Thymus (tissue), 11 donors: ENCODE results near the gene ZFP3. TPM values are rescaled to one million over a fixed set of nuclear protein-coding genes. Genes with fewer than 3 reads are reported as not detected.
"Not testable (repeated sequence)": the region's sequence is repeated elsewhere in the genome, so short reads cannot be mapped to it uniquely, and the experiment has no call there.

ENCODE experiments used
- DNase-seq, 9 donors: peaks; one replicate each; pipeline ENCODE4 v3.0.0-alpha.2; 2013; ENCODE audit warnings: low spot score in 9 of 9, low read depth in 6 of 9, missing footprints in 1 of 9
- H3K27ac ChIP-seq, 2 donors: one replicate each; pipeline ENCODE4 v1.5.1; 2013; ENCODE audit warnings: control low read depth in 1 of 2, low read depth in 1 of 2, low read length in 1 of 2, mild to moderate bottlenecking in 1 of 2, moderate library complexity in 1 of 2
- H3K27me3 ChIP-seq, 2 donors: one replicate each; pipeline ENCODE4 v1.5.1; 2013; ENCODE audit warnings: low read length in 1 of 2; ENCODE audit not compliant: control insufficient read depth in 2 of 2, insufficient read depth in 1 of 2
- H3K36me3 ChIP-seq, 2 donors: one replicate each; pipeline ENCODE4 v1.5.1; 2013; ENCODE audit warnings: low read length in 1 of 2, mild to moderate bottlenecking in 1 of 2, moderate library complexity in 1 of 2; ENCODE audit not compliant: control insufficient read depth in 2 of 2, insufficient read depth in 2 of 2
- H3K4me1 ChIP-seq, 2 donors: one replicate each; pipeline ENCODE4 v1.5.1; 2013; ENCODE audit warnings: low read length in 2 of 2; ENCODE audit not compliant: control insufficient read depth in 2 of 2, insufficient read depth in 2 of 2
- H3K4me3 ChIP-seq, 2 donors: one replicate each; pipeline ENCODE4 v1.5.1; 2013; ENCODE audit warnings: low read length in 2 of 2, control low read depth in 1 of 2, mild to moderate bottlenecking in 1 of 2
- H3K9me3 ChIP-seq, 2 donors: one replicate each; pipeline ENCODE4 v1.5.1; 2013; ENCODE audit warnings: low read length in 1 of 2, mild to moderate bottlenecking in 1 of 2; ENCODE audit not compliant: control insufficient read depth in 2 of 2, insufficient read depth in 1 of 2
- WGBS: extraction: QIAGEN DNeasy Blood & Tissue Kit; methylation state at CpG from one replicate; pipeline ENCODE4 v1.1.7; 2013; 5-methylcytosine and 5-hydroxymethylcytosine counted together
- polyA plus RNA-seq: library from polyadenylated mRNA; stranded (reverse); fragments of 200-250 nt; gene quantifications from one replicate; pipeline ENCODE4 v1.2.3, GENCODE V29; 2013
- total RNA-seq: library from RNA; stranded (reverse); fragments of 120-200 nt; gene quantifications from one replicate; pipeline ENCODE4 v1.2.4, GENCODE V29; 2013
- donor health status: healthy.

Gene ZFP3
- total and polyA plus RNA-seq, 2 donors, result 3.3 to 4.6 TPM

DNA sequence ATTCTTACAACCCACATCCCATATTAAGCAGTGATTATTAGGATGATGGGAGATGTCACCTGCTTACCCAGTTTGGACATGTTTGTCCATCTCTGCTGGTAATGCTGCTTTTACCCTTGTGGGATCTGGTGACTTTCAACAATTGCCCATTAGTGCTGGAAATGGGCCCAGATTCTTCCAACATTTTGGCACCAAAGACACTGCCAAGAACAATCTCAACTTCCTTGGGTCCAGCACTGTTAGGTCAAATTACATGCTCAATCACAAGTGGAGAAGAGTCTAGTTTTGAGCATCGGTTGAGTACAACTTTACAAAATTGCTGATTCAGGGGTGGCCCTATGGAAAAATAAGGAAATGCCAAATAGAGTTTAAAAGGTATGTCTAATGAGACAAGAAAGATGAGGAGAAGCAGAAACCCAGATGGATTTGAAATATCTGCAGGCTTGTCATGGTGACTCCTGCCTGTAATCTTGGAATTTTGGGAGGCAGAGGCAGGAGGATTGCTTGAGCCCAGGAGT is 13.0 kb upstream of the ZFP3 start:
- H3K4me3 ChIP-seq, result no peak overlapping the region
- no peak overlapping the region for H3K27ac ChIP-seq
- DNase-seq, result no peak
- 81% methylated on average over 1 of the region's 1 CpG for WGBS
- H3K36me3 ChIP-seq, result no peaks in the 10 kb centered on the region
- H3K9me3 ChIP-seq, result no peaks in the 10 kb centered on the region
- no peaks in the 10 kb centered on the region for H3K4me1 ChIP-seq
- H3K27me3 ChIP-seq, result peaks cover 0 to 2% of the 10 kb centered on the region in 2 donors

DNA sequence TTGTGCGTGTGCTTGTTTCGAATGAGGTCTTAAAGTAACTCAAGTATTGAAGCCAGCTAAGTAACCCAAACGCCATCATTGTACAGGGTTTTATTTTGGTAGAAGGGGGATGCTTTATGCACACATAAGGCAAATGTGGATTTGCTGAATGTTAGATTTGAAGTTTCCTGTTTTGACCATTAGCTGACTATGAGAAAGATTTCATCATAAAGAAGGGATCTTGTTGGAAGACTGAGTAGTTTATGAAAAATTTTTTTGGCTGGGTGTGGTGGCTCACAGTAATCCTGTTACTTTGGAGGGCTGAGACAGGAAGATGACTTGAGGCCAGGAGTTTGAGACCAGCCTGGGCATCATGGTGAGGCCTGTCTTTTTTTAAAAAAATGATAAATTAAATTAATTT is 10.0 kb upstream of the ZFP3 start:
- H3K36me3 ChIP-seq, result no peaks in the 10 kb centered on the region
- no peaks in the 10 kb centered on the region for H3K27me3 ChIP-seq
- H3K27ac ChIP-seq, result no peak overlapping the region
- H3K4me3 ChIP-seq, result no peak overlapping the region
- no peaks in the 10 kb centered on the region for H3K9me3 ChIP-seq
- 97% methylated on average over 3 of the region's 3 CpGs for WGBS
- no peak for DNase-seq
- no peaks in the 10 kb centered on the region for H3K4me1 ChIP-seq

DNA sequence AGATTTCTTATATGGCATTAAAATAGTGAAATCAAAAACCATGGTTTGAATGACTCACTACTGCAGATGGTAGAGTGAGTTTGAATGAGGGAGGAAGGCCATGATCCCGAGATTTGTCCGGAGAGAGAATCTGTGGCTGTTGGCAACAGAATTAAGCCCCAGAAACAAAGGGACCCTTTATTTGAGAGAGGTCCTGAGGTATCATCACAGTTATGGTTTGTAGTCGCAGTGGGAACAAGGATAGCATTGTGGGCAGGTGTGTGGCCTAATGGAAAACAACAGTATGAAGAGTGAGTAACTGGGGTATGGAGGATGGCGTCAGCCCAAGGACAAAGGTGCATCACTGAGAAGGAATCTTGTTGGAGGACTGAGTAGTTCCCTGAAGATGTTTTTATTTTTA is 8.5 kb upstream of the ZFP3 start:
- Histone ChIP-seq H3K27me3 (no peaks in the 10 kb centered on the region), H3K4me1 (no peaks in the 10 kb centered on the region), H3K9me3 (no peaks in the 10 kb centered on the region), H3K27ac (no peak overlapping the region), H3K4me3 (no peak overlapping the region), H3K36me3 (no peaks in the 10 kb centered on the region)
- no peak for DNase-seq
- WGBS, result 84% methylated on average over 4 of the region's 4 CpGs

DNA sequence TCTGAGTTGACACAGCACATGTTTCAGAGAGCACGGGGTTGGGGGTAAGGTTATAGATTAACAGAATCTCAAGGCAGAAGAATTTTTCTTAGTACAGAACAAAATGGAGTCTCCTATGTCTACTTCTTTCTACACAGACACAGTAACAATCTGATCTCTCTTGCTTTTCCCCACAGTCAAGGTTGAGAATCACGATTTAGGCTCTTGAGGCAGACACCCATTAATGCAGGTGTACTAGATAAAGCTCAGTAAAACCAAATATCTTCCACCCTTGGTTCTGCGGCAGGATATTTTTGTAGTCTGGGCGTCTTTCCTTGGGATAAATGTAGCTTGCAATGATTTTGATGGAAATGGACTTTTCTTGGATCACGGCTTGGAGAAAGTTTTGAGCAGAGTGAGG is 2.8 kb upstream of the ZFP3 start:
- WGBS, result 97% methylated on average over 4 of the region's 5 CpGs
- H3K36me3 ChIP-seq, result not testable (repeated sequence)

DNA sequence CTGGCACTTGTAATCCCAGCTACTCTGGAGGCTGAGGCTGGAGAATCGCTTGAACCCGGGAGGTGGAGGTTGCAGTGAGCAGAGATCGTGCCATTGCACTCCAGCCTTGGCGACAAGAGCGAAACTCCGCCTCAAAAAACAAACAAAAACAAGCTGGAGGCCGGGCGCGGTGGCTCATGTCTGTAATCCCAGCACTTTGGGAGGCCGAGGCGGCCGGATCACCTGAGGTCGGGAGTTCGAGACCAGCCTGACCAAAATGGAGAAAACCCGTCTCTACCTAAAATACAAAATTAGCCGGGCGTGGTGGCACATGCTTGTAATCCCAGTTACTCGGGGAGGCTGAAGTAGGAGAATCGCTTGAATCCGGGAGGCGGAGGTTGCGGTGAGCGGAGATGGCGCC is 992 bp upstream of the ZFP3 start:
- H3K27me3 ChIP-seq, DNase-seq, H3K4me3 ChIP-seq, H3K36me3 ChIP-seq, H3K27ac ChIP-seq: not testable (repeated sequence)
- 99% methylated on average over 24 of the region's 24 CpGs for WGBS
- Histone ChIP-seq H3K4me1 (peaks cover 9 to 12% of the 10 kb centered on the region in 2 donors), H3K9me3 (peaks cover 0 to 15% of the 10 kb centered on the region in 2 donors)

More for the DNA sequence above, 2.8 kb upstream of the ZFP3 start:
- not testable (repeated sequence) for H3K27me3 ChIP-seq, H3K9me3 ChIP-seq, H3K27ac ChIP-seq, DNase-seq, H3K4me3 ChIP-seq
- peaks cover 9 to 12% of the 10 kb centered on the region in 2 donors for H3K4me1 ChIP-seq

DNA sequence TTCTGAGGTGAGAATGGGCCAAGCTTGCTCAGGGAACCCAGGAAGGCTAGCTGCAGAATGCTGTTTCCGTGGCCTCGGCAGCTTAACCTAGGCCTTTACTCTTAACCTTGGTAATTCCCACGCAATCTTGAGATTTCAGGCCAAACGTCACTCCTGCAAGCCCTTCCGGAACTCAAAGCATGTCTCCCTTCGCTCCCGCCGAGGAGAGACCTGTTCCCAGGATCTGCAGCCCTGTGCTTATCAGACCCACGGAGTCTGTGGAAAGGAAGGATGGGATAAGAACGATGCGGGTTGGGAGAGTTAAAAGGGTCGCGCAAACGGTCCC is 524 bp upstream of the ZFP3 start:
- peaks cover 0 to 15% of the 10 kb centered on the region in 2 donors for H3K9me3 ChIP-seq
- 36% methylated on average over 14 of the region's 14 CpGs for WGBS
- peaks cover 0 to 4% of the 10 kb centered on the region in 2 donors for H3K36me3 ChIP-seq
- DNase-seq, result peak in 1 of 9 donors; percentile 17
- peak overlapping the region; percentile 72 to 84 for H3K4me3 ChIP-seq
- peak overlapping the region in 1 of 2 donors; percentile 92 for H3K27ac ChIP-seq
- H3K4me1 ChIP-seq, result peaks cover 9 to 12% of the 10 kb centered on the region in 2 donors
- H3K27me3 ChIP-seq, result peaks cover 0 to 4% of the 10 kb centered on the region in 2 donors

DNA sequence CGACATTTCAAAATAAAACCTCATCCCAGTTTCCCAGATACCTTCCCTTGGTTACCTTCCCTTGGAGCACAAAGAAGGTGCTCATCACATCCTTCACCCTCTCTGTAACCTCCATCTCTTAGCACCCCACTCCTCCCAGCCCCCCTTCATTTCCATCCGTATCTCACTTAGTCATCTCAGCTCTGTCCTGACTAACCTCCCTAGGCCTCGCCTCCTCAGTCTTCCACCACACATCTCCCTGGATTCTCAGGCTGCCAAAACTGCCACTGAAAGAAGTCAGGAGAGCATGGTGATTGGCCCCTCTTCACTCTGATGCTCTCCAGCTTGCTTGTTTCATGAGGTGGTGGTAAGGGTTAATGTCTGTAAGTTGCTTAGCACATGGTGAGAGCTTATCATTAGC is 2.3 kb downstream of the ZFP3 start:
- Histone ChIP-seq H3K4me3 (no peak overlapping the region), H3K36me3 (peaks cover 0 to 9% of the 10 kb centered on the region in 2 donors), H3K9me3 (peaks cover 0 to 34% of the 10 kb centered on the region in 2 donors), H3K4me1 (peaks cover 9 to 12% of the 10 kb centered on the region in 2 donors), H3K27me3 (peaks cover 0 to 4% of the 10 kb centered on the region in 2 donors), H3K27ac (no peak overlapping the region)
- no peak for DNase-seq
- WGBS, result 100% methylated on average over 3 of the region's 3 CpGs

DNA sequence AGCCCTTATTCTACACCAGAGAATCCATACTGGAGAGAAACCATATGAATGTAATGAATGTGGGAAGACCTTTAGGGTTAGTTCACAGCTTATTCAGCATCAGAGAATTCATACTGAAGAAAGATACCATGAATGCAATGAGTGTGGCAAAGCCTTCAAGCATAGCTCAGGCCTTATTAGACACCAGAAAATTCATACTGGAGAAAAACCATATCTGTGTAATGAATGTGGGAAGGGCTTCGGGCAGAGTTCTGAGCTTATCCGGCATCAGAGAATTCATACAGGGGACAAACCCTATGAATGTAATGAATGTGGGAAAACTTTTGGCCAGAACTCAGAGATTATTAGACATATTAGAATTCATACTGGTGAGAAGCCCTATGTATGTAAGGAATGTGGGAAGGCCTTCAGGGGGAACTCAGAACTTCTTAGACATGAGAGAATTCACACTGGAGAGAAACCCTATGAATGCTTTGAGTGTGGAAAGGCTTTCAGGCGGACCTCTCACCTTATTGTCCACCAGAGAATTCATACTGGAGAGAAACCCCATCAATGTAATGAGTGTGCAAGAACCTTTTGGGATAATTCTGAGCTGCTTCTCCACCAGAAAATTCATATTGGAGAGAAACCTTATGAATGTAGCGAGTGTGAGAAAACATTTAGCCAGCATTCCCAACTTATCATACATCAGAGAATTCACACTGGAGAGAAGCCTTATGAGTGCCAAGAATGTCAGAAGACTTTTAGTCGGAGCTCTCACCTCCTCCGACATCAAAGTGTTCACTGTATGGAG is 14.1 kb downstream of the ZFP3 start:
- H3K9me3 ChIP-seq, result peaks cover 46 to 66% of the 10 kb centered on the region in 2 donors
- WGBS, result 99% methylated on average over 6 of the region's 6 CpGs
- peaks cover 6 to 18% of the 10 kb centered on the region in 2 donors for H3K27me3 ChIP-seq
- H3K36me3 ChIP-seq, result peaks cover 37 to 40% of the 10 kb centered on the region in 2 donors
- H3K27ac ChIP-seq, result no peak overlapping the region
- H3K4me3 ChIP-seq, result no peak overlapping the region
- no peak for DNase-seq
- no peaks in the 10 kb centered on the region for H3K4me1 ChIP-seq

DNA sequence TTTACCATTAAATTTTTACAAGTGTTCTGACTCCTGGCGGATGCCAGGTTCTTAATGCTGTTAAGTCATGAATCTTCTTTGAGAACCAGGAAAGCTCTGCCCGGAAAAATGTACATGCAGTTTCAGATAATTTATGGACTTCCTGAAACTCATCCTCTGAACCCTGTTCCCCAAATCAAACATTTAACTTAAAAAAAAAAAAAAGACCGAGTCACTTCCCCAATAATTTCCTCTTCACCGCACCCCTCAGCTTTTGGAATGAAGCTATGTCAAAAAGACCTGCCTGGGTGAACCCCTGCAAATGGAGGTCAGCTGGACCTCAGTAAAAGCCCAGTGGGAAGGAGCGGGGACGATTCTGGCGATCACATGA is 18.4 kb downstream of the ZFP3 start:
- Histone ChIP-seq H3K9me3 (peaks cover 26 to 39% of the 10 kb centered on the region in 2 donors), H3K27ac (no peak overlapping the region), H3K4me3 (no peak overlapping the region), H3K36me3 (peaks cover 2 to 8% of the 10 kb centered on the region in 2 donors), H3K4me1 (no peaks in the 10 kb centered on the region), H3K27me3 (peaks cover 8 to 35% of the 10 kb centered on the region in 2 donors)
- WGBS, result 5% methylated on average over 7 of the region's 7 CpGs
- DNase-seq, result no peak
